HG03571 (cell line): Measurements from ENCODE around the gene FOXK1.
"Not testable (repeated sequence)": the region's sequence is repeated elsewhere in the genome, so short reads cannot be mapped to it uniquely, and the experiment has no call there.

ENCODE experiments used
- ATAC-seq: cut with Tn5 transposase; IDR thresholded peaks from one replicate; pipeline ENCODE4 v1.9.1; 2021; ENCODE audit not compliant: unreplicated experiment

FOXK1 gene

DNA sequence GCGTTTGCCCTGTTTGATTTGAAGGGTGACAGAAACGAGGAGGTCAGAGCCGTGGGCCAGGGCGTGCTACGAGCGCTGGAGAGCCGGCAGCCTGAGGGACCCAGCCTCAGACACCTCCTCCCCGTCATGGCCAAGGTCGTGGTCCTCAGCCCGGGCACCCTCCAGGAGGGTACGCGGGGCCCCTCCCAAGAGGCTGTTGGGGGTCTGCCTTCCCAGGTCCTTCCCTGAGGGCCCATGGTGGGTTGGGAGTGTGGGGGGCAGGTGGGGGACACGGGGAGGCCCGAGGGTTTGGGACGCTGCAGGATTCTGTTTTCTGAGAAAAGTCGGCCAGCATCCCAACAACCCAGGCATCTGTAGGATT is 101.2 kb downstream of the FOXK1 start:
- ATAC-seq, result no peak

- ATAC-seq, result no peak
These were observed 101.8 kb downstream of the FOXK1 start for GRCh38 chr7:4783762-4784351.

DNA sequence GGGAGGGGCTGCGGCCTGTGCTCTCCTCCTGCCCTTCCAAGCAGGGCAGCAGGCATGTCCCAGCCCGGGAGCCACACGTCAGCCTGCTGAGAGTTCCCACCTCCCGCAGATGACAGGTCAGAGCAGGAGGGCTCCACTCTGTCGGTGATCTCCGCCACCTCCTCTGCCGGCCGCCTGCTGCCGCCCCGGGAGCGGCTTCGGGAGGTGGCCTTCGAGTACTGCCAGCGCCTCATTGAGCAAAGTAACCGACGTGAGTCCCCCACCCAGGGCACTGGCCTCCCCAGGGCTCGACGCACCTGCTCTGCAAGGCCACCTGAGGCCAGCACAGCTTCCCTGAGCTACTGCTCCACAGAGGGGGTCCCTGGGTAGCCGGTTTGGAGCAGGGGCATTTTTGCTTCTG is 102.7 kb downstream of the FOXK1 start:
- ATAC-seq, result no peak

DNA sequence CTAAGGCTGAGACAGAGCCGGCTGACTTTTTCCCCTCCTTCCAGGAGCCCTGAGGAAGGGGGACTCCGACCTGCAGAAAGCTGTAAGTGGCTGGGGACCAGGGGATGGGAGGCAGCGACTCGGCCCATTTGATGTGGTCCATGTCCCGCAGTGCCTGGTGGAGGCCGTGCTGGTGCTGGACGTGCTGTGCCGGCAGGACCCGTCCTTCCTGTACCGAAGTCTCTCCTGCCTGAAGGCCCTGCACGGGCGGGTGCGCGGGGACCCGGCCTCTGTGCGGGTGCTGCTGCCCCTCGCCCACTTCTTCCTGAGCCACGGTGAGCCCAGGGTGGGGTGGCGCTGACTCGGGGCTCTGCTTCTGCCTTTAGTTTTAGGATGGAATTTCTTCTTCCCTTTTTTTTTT is 103.3 kb downstream of the FOXK1 start:
- ATAC-seq, result no peak

DNA sequence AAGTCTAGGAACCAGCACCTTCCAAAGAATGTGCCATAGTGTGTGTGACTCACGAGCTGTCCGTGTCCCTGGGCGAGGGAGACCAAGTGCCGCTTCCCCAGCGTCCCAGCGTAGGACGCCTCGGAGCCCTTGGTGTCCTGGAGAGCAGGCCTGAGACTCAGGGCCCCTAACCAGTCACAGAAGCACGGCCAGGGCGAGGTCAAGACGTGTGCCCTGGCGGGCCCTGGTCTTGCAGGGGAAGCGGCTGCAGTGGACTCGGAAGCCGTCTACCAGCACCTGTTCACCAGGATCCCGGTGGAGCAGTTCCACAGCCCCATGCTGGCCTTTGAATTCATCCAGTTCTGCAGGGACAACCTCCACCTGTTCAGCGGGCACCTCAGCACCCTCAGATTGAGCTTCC is 103.9 kb downstream of the FOXK1 start:
- no peak for ATAC-seq

DNA sequence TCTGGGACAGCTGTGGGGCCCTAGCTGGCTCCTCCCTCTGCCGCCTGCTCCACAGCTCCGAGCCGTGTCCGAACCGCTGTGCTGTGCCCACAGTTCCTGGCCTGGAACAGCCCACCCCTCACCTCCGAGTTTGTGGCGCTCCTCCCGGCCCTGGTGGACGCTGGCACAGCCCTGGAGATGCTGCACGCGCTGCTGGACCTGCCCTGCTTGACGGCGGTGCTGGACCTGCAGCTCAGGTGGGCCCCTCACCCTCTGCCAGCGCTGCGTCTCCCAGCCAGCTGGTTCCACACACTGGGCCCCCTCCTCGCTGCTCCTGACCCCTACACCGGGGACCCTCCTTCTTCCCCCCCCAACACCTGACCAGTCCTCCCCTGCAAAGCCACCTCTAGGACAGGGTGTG is 105.4 kb downstream of the FOXK1 start:
- ATAC-seq, result no peak

DNA sequence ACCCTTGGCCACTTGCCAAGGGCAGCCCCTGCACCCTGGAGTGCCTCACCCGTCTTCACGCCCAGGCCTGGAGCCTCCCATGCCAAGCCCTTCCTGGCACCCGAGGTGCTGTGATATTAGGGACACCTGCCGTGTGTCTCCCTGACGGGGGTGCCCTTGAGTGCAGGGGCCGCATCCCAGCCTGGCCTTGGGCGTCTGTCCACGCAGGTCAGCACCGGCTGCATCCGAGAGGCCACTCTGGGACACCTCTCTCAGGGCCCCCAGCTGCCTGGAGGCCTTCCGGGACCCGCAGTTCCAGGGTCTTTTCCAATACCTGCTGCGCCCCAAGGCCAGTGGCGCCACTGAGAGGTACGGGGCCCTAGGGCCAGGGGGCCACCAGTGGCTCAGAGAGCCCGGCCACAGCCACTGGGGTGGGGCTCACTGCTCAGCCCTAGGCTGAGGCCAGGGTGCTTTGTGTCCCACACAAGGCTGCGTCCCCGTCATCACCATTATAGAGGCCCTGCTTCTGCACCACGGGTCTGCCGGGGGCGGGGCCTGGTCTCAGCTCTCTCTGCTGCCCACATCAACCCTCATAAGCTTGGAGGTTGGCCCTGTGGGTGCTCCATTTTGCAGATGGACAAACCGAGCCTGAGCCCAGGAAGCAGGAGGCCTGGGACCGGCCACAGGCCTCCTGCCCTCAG is 106.0 kb downstream of the FOXK1 start:
- ATAC-seq, result no peak

DNA sequence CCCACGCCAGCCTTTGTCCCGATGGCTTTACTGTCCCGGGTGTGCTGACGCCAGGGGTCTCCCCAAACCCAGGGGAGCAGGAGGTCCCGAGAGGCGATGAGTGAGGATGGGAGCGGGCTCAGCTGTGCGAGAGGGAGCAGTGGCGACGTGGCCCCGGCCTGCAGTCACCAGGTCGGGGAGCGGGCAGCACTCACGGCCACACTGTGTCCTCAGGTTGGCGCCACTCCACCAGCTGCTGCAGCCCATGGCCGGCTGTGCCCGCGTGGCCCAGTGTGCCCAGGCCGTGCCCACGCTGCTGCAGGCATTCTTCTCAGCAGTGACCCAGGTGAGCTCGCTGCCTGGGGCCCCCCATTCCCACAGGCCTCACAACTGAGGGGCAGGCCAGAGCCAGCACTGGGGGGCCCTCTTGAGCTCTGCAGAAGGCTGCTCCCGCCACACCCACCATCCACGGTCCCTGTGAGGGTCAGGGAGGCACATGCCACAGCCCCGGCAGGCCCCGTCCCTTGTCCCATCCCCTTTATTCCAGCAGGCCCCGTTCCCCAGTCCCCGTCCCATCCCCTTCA is 106.6 kb downstream of the FOXK1 start:
- no peak for ATAC-seq

- ATAC-seq, result no peak
These were observed 107.3 kb downstream of the FOXK1 start for GRCh38 chr7:4789194-4790077.

GRCh38 chr7:4790078-4790465 is 108.0 kb downstream of the FOXK1 start:
- no peak for ATAC-seq

DNA sequence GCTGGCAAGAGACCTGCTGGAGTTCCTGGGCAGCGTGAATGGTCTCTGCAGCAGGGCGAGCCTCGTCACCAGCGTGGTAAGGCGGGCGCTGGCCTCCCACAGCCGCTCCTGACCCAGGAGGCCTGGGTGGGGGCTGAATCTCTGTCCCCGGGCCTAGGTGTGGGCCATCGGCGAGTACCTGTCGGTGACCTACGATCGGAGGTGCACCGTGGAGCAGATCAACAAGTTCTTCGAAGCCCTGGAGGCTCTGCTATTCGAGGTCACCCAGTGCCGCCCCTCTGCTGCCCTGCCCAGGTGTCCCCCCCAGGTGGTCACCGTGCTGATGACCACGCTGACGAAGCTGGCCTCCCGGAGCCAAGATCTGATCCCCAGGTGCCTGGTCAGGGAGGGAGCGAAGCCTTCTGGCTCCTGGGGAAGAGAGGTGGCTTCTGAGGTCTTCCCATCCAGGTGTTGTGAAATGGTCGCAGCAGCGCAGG is 108.5 kb downstream of the FOXK1 start:
- no peak for ATAC-seq

DNA sequence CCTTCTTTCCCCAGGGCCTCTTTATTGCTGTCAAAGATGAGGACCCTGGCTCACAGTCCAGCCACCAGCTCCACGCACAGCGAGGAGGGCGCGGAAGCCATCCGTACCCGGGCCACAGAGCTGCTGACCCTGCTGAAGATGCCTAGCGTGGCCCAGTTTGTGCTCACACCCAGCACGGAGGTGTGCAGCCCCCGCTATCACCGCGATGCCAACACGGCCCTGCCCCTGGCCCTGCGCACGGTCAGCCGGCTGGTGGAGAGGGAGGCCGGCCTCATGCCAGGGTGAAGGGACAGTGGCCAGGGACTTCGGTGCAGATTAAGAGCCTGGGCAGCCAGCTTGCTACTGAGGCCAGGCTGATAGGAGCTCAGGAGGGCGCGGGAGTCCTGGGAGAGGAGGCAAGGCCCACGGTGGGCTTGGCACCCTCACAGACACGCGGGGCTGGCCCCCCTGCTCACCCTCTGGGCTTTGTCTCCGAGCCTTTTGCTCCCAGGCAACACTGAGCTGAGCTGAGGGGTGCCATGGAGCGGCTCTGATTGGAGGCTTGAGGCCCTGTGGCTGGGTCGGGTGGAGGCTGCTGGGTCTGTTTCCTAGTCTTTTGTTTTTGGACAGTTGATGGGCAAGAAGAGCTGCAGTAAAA is 109.1 kb downstream of the FOXK1 start:
- no peak for ATAC-seq

GRCh38 chr7:4791738-4792536 is 109.8 kb downstream of the FOXK1 start:
- ATAC-seq, result no peak

GRCh38 chr7:4792537-4793126 is 110.5 kb downstream of the FOXK1 start:
- no peak for ATAC-seq

- not testable (repeated sequence) for ATAC-seq
These were observed 111.4 kb downstream of the FOXK1 start for GRCh38 chr7:4793385-4793993.

GRCh38 chr7:4794171-4794570 is 112.1 kb downstream of the FOXK1 start:
- not testable (repeated sequence) for ATAC-seq

- no peak for ATAC-seq
These were observed 112.7 kb downstream of the FOXK1 start for GRCh38 chr7:4794591-4795350.

GRCh38 chr7:4796453-4796852 is 114.4 kb downstream of the FOXK1 start:
- ATAC-seq, result no peak
